ENCODE results near the gene OR8B8.

The OR8B8 gene

GRCh38 chr11:124479561-124479960 lies 34.1 kb upstream of the OR8B8 start:
- POLR2A ChIA-PET, result no interaction called here
- TF ChIP-seq CTCF (IDR thresholded peaks at IDR 0.05; ENCODE audit: control extremely low read depth, extremely low read depth, low read depth, missing control alignments), result no peak
- CTCF ChIA-PET, result interaction anchor here (1.0 kb wide), 1 partner anchor 63 kb away, joined by 3 read pairs; no protein-coding TSS in a partner anchor
- no peak for DNase-seq (ENCODE audit: extremely low spot score)

- ChIA-PET CTCF (interaction anchor here (0.9 to 1.3 kb wide), 3 partner anchors 9 to 77 kb away, joined by 3 read pairs; no protein-coding TSS in a partner anchor), POLR2A (no interaction called here)
- no peak for TF ChIP-seq CTCF (IDR thresholded peaks at IDR 0.05; ENCODE audit: control extremely low read depth, extremely low read depth, low read depth, missing control alignments)
- no peak for DNase-seq (ENCODE audit: extremely low spot score)
Observed at GRCh38 chr11:124475265-124475664, 29.8 kb upstream of the OR8B8 start.

- no peak for DNase-seq (ENCODE audit: extremely low spot score)
- CTCF ChIA-PET, result interaction anchor here (1.3 kb wide), 2 partner anchors 8 to 72 kb away, joined by 3 read pairs; no protein-coding TSS in a partner anchor
- no peak for TF ChIP-seq CTCF (IDR thresholded peaks at IDR 0.05; ENCODE audit: control extremely low read depth, extremely low read depth, low read depth, missing control alignments)
- POLR2A ChIA-PET, result no interaction called here
Observed at GRCh38 chr11:124474779-124475178, 29.3 kb upstream of the OR8B8 start.

GRCh38 chr11:124474079-124474478 lies 28.6 kb upstream of the OR8B8 start:
- no peak for DNase-seq (ENCODE audit: extremely low spot score)
- no peak for TF ChIP-seq CTCF (IDR thresholded peaks at IDR 0.05; ENCODE audit: control extremely low read depth, extremely low read depth, low read depth, missing control alignments)
- ChIA-PET POLR2A (no interaction called here), CTCF (no interaction called here)

- CTCF ChIA-PET, result no interaction called here
- DNase-seq (ENCODE audit: extremely low spot score), result no peak
Observed at GRCh38 chr11:124473476-124473875, 28.0 kb upstream of the OR8B8 start.

GRCh38 chr11:124470561-124471227 lies 25.2 kb upstream of the OR8B8 start:
- ChIA-PET CTCF (interaction anchor here (1.3 to 1.8 kb wide), 2 partner anchors 9 to 672 kb away, joined by 3 to 7 read pairs; no protein-coding TSS in a partner anchor), POLR2A (no interaction called here)
- TF ChIP-seq CTCF (IDR thresholded peaks at IDR 0.05; ENCODE audit: control extremely low read depth, extremely low read depth, low read depth, missing control alignments), result no peak
- DNase-seq (ENCODE audit: extremely low spot score), result no peak

More at GRCh38 chr11:124473476-124473875, 28.0 kb upstream of the OR8B8 start:
- POLR2A ChIA-PET, result no interaction called here
- no peak for TF ChIP-seq CTCF (IDR thresholded peaks at IDR 0.05; ENCODE audit: control extremely low read depth, extremely low read depth, low read depth, missing control alignments)

All from GM10248 (cell line).